ENCODE measurements around the gene PHRF1. TPM values are rescaled to one million over a fixed set of nuclear protein-coding genes. Genes with fewer than 3 reads are reported as not detected.

The PHRF1 gene
- total RNA-seq, 1 experiment from 2014 or later, result 43.9 TPM

DNA sequence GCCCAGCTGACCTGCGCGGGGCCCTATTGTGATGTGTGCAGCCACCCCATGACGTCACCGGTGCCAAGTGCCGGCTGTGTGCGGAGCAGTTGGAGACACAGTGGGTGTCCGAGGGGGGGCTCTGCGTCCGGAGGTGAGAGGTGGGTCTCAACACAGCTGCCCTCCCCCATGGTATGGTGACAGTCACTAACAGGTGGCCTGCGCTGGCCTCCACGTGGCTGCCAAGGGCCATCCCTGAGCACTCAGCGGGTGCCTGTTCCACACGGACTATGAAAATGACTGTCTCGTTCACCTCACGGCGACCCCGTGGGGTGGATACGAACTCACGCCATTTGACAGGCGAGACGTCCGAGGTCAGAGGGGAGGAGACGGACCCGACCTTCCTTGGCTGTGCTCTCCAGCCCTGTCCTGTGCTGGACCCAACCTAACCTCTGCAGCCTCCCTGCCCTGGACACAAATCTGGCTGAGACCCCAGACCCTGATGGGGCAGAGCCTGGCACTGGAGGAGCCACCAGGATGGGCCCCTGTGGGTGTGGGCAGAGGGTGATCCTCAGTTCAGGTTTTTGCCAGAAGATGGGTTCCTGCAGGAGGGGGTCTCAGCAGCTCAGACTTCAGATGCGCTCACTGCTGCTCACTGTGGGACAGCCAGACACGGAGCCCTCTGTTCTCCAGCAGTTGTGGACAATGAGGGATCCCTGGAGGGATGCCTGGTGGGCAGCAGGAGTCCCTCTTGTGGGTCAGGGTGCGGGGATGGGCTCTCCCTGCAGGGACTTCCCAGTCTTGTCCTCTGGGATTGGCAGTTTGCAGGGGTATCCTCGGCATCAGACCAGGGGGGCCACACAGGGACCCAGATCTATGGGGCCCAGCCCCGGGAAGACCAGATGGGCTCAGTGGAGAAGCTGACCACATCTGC is 47.2 kb upstream of the PHRF1 start:
- no peaks in the 10 kb centered on the region for H3K4me1 ChIP-seq
- H3K27ac Mint-ChIP-seq (ENCODE audit: unreplicated experiment), result no peak overlapping the region
- no peaks in the 10 kb centered on the region for H3K9me3 ChIP-seq
- TF ChIP-seq, protein P1, sequence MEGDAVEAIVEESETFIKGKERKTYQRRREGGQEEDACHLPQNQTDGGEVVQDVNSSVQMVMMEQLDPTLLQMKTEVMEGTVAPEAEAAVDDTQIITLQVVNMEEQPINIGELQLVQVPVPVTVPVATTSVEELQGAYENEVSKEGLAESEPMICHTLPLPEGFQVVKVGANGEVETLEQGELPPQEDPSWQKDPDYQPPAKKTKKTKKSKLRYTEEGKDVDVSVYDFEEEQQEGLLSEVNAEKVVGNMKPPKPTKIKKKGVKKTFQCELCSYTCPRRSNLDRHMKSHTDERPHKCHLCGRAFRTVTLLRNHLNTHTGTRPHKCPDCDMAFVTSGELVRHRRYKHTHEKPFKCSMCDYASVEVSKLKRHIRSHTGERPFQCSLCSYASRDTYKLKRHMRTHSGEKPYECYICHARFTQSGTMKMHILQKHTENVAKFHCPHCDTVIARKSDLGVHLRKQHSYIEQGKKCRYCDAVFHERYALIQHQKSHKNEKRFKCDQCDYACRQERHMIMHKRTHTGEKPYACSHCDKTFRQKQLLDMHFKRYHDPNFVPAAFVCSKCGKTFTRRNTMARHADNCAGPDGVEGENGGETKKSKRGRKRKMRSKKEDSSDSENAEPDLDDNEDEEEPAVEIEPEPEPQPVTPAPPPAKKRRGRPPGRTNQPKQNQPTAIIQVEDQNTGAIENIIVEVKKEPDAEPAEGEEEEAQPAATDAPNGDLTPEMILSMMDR (IDR thresholded peaks at IDR 0.05; ENCODE audit: insufficient read depth in 1 of 2, low read depth in 1 of 2, low read length in 1 of 2, severe bottlenecking in 1 of 2, unreplicated experiment in 1 of 2), result no peak
- H3K36me3 Mint-ChIP-seq (ENCODE audit: insufficient read depth, unreplicated experiment), result peaks cover 33% of the 10 kb centered on the region
- ChIA-PET POLR2A (no interaction called here), CTCF (no interaction called here)
- intact Hi-C loops (cut with micrococcal nuclease; ENCODE audit: unreplicated experiment), result no loop called here
- H3K4me1 Mint-ChIP-seq (ENCODE audit: low read depth, unreplicated experiment), result no peaks in the 10 kb centered on the region
- H3K4me3 ChIP-seq (ENCODE audit: low read depth, low read length), result no peak overlapping the region
- no peak for DNase-seq
- no peaks in the 10 kb centered on the region for H3K9me3 Mint-ChIP-seq (ENCODE audit: unreplicated experiment)
- no TSS peak for BruUV-seq (replicated peaks)
- peaks cover 3% of the 10 kb centered on the region for H3K36me3 ChIP-seq (ENCODE audit: control insufficient read depth, insufficient read depth, low read length)
- H3K27me3 Mint-ChIP-seq (ENCODE audit: insufficient read depth, unreplicated experiment), result no peaks in the 10 kb centered on the region
- H3K27me3 ChIP-seq (replicated peaks; ENCODE audit: control insufficient read depth, insufficient read depth, low read length), result no peaks in the 10 kb centered on the region
- H3K4me3 Mint-ChIP-seq (ENCODE audit: unreplicated experiment), result no peak overlapping the region

DNA sequence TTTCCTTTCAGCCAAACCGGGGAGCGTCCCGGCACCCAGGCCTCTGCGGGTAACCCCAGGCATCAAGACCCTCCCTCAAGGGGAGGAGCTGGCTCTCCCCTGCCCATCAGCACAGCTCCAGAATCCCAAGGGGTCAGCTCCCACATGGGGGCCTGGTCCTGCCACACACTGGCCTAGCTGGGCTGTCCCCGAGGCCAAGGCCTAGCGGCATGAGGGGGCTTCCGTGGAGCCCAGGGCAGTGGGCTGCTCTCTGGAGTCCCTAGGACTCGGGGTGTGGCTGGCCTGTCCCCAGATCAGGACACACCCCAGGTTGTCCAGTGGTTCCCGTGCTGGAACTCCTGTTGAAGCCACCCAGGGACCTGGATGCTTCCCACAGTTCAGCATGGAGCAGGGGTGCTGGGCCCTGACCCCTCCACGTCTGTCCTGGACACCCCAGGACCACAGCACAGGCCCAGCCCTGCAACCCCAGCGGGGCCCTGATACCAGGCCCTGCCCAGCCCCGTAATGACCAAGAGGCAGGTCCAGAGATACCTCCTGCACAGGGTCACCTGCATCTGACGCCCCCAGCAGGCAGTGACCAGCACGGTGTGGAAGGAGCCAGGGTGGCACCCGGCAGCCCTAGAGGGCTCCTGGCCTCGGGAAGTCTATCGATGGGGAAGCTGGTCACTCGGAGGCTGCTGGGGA is 46.4 kb upstream of the PHRF1 start:
- H3K4me1 ChIP-seq, result no peaks in the 10 kb centered on the region
- Mint-ChIP-seq H3K36me3 (ENCODE audit: insufficient read depth, unreplicated experiment) (peaks cover 39% of the 10 kb centered on the region), H3K4me3 (ENCODE audit: unreplicated experiment) (no peak overlapping the region), H3K4me1 (ENCODE audit: low read depth, unreplicated experiment) (no peaks in the 10 kb centered on the region), H3K27ac (ENCODE audit: unreplicated experiment) (no peak overlapping the region), H3K27me3 (ENCODE audit: insufficient read depth, unreplicated experiment) (no peaks in the 10 kb centered on the region), H3K9me3 (ENCODE audit: unreplicated experiment) (no peaks in the 10 kb centered on the region)
- ChIA-PET CTCF (no interaction called here), POLR2A (interaction anchor here (0.6 kb wide), 1 partner anchor 13 kb away, joined by 4 read pairs; no protein-coding TSS in a partner anchor)
- H3K27me3 ChIP-seq (replicated peaks; ENCODE audit: control insufficient read depth, insufficient read depth, low read length), result no peaks in the 10 kb centered on the region
- TF ChIP-seq, protein P1 (IDR thresholded peaks at IDR 0.05; ENCODE audit: insufficient read depth in 1 of 2, low read depth in 1 of 2, low read length in 1 of 2, severe bottlenecking in 1 of 2, unreplicated experiment in 1 of 2), result no peak
- no peak for DNase-seq
- BruUV-seq (replicated peaks), result no TSS peak
- no peaks in the 10 kb centered on the region for H3K9me3 ChIP-seq
- intact Hi-C loops (cut with micrococcal nuclease; ENCODE audit: unreplicated experiment), result no loop called here
- H3K4me3 ChIP-seq (ENCODE audit: low read depth, low read length), result no peak overlapping the region
- H3K36me3 ChIP-seq (ENCODE audit: control insufficient read depth, insufficient read depth, low read length), result peaks cover 3% of the 10 kb centered on the region

DNA sequence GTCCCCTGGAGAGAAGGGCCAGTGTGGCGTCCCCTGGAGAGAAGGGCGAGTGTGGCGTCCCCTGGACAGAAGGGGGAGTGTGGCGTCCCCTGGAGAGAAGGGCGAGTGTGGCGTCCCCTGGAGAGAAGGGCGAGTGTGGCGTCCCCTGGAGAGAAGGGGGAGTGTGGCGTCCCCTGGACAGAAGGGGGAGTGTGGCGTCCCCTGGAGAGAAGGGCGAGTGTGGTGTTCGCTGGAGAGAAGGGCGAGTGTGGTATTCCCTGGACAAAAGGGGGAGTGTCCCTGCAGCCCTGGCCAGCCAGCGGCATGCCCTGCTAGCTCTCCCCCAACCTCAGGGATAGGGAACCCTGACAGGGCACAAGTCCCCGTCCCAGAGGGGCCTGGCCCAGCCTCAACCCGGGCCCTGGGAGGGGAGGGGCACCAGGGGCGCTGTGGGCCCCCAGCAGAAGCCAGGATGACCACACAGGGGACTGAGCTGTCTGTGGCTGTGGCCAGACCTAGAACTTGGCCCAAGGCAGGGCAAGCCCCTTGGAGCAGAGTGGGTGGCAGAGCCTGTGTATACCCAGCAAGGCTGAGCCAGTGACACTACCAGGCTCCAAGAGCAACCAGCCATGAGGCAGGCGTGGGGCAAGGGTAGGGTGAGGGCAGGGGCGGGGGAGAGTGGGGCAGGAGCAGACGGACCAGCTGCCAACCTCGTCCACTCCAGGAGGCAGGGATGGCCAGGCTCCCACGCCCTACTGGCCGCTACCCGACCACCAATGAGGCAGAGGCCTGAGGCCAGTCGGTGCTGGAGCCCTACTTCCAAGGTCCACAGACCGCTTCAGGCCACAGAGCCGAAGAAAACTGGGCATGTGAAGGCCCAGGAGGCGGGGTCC is 45.1 kb upstream of the PHRF1 start:
- H3K36me3 ChIP-seq (ENCODE audit: control insufficient read depth, insufficient read depth, low read length), result peaks cover 3% of the 10 kb centered on the region
- TF ChIP-seq, protein P1 (IDR thresholded peaks at IDR 0.05; ENCODE audit: insufficient read depth in 1 of 2, low read depth in 1 of 2, low read length in 1 of 2, severe bottlenecking in 1 of 2, unreplicated experiment in 1 of 2), result no peak
- no peaks in the 10 kb centered on the region for H3K27me3 ChIP-seq (replicated peaks; ENCODE audit: control insufficient read depth, insufficient read depth, low read length)
- no peak overlapping the region for H3K4me3 ChIP-seq (ENCODE audit: low read depth, low read length)
- no peaks in the 10 kb centered on the region for H3K4me1 ChIP-seq
- CTCF ChIA-PET, result no interaction called here
- no peaks in the 10 kb centered on the region for H3K27me3 Mint-ChIP-seq (ENCODE audit: insufficient read depth, unreplicated experiment)
- H3K4me1 Mint-ChIP-seq (ENCODE audit: low read depth, unreplicated experiment), result no peaks in the 10 kb centered on the region
- BruUV-seq (replicated peaks), result no TSS peak
- H3K27ac Mint-ChIP-seq (ENCODE audit: unreplicated experiment), result no peak overlapping the region
- POLR2A ChIA-PET, result no interaction called here
- peaks cover 41% of the 10 kb centered on the region for H3K36me3 Mint-ChIP-seq (ENCODE audit: insufficient read depth, unreplicated experiment)
- DNase-seq, result no peak
- no peaks in the 10 kb centered on the region for H3K9me3 ChIP-seq
- no peaks in the 10 kb centered on the region for H3K9me3 Mint-ChIP-seq (ENCODE audit: unreplicated experiment)
- intact Hi-C loops (cut with micrococcal nuclease; ENCODE audit: unreplicated experiment), result no loop called here
- H3K4me3 Mint-ChIP-seq (ENCODE audit: unreplicated experiment), result no peak overlapping the region

Data from Caco-2 (cell line).